Activated T-cell treated with anti-CD3 and anti-CD28 coated beads for 4 hours (primary cell): ENCODE measurements around the gene ABHD3.
A peak's percentile ranks its signal among the peaks of the same experiment; 100 is the strongest.
"Not testable (repeated sequence)": the region's sequence is repeated elsewhere in the genome, so short reads cannot be mapped to it uniquely, and the experiment has no call there.

Experiments
- DNase-seq: peaks from one replicate; pipeline ENCODE4 v3.0.0-alpha.2; 2020

ABHD3 gene, protein sequence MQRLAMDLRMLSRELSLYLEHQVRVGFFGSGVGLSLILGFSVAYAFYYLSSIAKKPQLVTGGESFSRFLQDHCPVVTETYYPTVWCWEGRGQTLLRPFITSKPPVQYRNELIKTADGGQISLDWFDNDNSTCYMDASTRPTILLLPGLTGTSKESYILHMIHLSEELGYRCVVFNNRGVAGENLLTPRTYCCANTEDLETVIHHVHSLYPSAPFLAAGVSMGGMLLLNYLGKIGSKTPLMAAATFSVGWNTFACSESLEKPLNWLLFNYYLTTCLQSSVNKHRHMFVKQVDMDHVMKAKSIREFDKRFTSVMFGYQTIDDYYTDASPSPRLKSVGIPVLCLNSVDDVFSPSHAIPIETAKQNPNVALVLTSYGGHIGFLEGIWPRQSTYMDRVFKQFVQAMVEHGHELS

DNA sequence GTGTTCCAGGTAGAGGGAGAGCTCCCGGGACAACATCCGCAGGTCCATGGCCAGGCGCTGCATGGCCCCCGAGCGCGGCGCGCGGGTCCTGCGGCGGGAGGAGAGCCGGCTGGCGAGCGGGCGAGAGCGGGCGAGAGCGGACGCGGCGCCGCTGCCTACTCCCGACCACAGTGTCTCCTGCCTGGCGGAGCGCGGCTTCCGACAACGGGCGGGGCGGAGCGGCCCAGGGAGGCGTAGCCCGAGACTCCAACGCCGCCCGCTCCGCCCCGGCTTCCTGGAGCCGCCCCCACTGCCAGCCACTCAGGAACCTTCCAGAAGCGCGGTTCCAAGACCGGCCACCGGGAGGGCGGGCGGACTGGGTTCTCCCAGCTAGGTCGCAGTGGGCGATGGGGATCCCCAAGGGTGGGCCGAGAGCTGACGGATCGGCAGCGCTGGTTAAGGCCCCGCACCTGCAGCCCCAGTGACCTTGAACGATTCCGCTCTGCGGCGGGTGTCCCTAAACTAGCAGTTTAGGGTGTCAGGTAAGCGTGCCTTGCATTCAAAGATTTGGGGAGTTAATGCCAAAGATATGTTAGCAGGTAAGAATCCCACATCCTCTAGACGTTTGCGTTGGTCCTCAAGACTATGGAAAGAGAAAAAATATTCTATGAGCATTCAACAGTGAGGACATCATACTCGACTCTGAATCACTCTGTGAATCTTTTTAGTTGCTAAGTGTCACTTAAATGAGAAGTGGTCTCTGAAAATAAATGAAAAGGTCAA is at the start of gene ABHD3:
Gene ABHD3, minus strand, starts transcription at position 172 of the 762 bp plus-strand sequence. Its CDS starts 109 bp downstream, at position 63.
- DNase-seq: peak; percentile 85

DNA sequence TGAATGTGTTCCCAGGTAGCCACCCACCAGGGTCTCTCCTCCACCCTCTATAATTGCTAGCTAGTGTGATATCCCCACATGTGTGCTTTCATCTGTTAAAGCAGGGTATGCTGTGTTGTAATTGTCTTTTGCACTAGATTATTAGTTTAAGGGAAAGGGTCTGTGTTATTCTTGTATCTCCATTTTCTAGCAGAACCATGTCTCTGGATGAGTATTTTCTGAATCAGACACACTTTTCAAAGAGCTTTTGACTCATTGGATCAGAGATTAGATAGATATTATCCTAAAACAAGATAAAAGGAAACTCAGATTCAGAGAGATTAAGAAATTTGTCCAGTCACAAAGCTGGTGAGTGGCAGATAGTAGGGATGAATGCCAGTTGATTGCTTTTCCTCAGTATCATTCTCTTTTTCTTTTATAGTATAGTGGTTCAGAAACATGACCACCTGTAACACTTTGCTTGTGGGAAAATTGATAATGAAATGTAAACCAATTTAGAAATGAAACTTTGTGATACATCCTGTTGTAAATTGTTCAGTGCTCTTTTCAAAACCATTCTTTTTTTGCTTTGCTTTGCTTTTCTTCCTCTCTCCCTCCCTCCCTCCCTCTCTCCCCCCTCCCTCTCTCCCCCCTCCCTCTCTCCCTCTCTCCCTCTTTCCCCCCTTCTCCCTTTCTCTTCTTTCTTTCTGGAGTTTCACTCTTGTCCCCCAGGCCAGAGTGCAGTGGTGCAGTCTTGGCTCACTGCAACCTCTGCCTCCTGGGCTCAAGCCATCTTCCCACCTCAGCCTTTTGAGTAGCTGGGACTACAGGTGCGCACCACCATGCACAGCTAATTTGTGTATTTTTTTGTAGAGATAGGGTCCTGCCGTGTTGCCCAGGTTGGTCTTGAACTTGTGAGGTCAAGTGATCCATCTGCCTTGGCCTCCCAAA is 43.5 kb upstream of the ABHD3 start:
- no peak for DNase-seq

GRCh38 chr18:21747268-21747667 is 42.7 kb upstream of the ABHD3 start:
- no peak for DNase-seq

DNA sequence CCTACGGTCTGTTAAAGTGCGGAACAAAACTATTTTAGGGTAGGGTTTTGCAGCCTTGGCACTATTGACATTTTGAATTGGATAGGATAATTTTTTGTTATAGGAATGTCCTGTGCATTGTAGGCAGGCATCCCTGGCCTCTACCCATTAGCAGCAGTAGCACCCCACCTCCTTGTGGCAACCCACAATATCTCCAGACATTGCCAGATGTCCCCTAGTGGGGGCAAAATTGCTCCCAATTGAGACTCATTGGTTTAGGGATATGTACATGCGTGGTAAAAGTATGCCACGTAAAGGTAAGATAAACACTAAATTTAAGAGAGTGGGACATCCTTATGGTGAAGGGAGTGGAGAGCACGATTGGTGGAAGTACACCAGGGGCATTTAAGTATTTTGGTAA is 40.7 kb upstream of the ABHD3 start:
- no peak for DNase-seq

DNA sequence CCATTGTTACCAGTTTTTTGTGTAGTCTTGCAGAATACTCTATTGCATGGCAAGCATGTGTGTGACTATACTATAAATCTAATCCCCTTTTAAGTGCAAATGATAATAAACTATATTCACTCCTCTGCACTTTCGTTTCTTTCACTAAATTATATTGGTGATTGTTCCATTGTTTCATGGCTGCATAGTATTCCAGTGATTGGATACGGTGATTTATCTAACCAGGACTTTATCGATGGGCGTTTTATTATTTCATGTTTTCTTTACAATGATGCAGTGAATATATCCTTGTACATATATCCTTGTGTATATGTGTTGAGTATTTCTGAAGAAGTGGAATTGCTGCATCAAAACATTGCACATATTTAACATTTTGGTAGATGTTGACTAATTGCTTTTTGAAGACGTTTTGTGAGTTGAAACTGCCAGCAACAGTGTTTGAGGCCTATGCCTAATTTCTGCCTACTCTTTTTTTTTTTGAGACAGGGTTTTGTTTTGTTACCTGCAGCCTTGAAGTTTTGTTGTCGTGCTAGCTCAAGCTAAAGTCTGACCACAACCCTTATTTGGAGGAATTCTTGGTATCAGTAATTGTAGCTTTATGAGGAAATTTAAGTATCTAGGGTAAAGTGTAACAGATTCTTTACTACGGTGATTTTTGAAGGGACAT is 38.7 kb upstream of the ABHD3 start:
- no peak for DNase-seq

- no peak for DNase-seq
Measured at GRCh38 chr18:21742315-21742687, 37.7 kb upstream of the ABHD3 start.

GRCh38 chr18:21741562-21742314 is 37.2 kb upstream of the ABHD3 start:
- DNase-seq: no peak

DNA sequence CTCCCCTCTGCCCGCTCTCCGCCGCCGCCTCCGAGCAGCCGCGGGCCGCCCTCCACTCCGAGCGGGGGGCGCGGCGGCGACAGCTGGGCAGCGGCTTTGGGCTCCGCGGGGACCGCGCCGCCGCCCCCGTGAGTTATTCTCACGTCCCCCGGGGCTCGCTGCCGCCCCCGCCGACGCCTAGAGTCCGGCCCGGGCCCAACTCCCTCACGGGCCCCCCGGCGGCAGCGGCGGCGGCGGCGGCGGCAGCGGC is 36.7 kb upstream of the ABHD3 start:
- no peak for DNase-seq

DNA sequence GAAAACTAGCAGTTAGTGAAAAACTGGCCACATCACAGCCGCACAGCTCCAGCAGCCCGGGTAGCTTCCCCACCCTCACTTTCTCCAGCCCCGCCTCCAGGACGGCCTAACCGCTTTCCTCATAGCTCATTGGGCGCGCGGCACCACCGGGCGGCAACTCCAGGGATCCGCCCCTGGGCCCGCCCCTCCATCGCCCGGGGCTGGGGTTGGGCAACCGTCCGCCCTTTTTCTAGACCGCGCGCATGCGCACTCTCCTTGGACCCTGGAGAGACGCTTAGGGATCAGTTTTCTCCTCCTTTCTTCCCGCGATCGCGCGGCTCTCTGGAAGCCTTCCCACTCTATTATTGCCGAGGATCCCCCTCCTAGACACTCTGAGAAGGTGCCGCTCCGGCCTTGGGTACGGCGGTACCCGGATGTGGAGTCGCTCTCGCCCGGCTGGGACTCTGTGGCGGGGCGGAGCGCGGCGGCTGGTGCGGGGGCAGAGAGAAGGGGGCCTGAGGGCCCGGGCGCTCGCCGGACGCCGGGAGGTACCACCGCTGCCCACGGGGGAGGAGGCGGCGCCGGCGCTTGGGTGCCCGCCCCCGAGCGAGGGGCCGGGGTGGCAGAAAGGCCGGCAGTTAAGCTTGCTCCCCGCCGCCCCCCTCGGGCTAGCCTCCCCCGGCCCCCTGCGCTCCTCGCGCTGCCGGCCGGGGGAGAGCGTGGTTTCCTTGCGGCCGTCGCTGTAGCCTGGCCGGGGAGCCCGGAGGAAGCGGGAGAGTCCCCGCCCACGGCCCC is 36.2 kb upstream of the ABHD3 start, which contains the start of gene MIB1:
Gene MIB1, plus strand, starts transcription at position 255 of the 774 bp plus-strand sequence. CDS start 792 bp downstream, outside the sequence.
- peak; percentile 98 for DNase-seq

- DNase-seq: no peak
Measured at GRCh38 chr18:21739604-21740537, 35.3 kb upstream of the ABHD3 start.

- DNase-seq: not testable (repeated sequence)
Measured at GRCh38 chr18:21736926-21737325, 32.4 kb upstream of the ABHD3 start.

GRCh38 chr18:21735452-21736015 is 31.0 kb upstream of the ABHD3 start:
- no peak for DNase-seq

- DNase-seq: no peak
Measured at GRCh38 chr18:21733011-21733410, 28.4 kb upstream of the ABHD3 start.

DNA sequence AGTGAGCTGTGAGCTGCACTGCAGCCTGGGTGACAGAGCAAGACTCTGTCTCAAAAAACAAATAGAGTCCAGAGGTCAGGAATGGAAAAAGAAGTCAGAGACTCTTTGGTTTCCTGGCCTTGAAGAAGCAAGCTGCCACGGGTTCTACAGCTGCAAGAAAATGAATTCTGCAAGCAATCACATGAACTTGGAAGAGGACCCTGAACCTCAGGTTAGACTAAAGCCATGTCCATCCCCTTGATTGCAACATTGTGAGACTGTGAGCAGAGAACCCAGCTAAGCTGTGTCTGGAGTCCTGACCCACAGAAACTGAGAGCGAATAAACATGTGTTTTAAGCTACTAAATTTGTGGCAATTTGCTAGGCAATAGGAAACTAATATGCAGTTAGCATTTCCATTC is 23.1 kb upstream of the ABHD3 start:
- DNase-seq: no peak

DNA sequence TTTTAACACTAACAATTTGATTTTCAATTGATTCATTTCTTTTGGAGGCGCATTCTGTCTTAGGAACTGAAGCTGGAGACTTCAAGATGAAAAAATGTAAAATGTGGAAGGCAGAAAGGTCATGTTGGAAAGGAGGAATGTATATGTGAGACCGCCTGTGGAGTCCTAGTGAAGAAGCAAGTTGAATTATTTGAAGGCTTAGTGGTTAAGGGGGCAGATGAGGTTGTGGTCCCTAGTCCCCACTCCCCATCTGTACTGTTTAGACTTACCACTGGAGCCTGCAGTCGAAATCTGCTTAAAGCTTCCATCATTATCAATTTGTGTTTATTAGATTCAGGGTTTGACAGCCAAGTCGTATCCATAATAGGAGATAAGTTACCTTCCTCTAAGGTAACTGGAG is 20.6 kb upstream of the ABHD3 start:
- no peak for DNase-seq

- no peak for DNase-seq
Measured at GRCh38 chr18:21722687-21723086, 18.1 kb upstream of the ABHD3 start.

- DNase-seq: no peak
Measured at GRCh38 chr18:21714474-21714873, 9.9 kb upstream of the ABHD3 start.

DNA sequence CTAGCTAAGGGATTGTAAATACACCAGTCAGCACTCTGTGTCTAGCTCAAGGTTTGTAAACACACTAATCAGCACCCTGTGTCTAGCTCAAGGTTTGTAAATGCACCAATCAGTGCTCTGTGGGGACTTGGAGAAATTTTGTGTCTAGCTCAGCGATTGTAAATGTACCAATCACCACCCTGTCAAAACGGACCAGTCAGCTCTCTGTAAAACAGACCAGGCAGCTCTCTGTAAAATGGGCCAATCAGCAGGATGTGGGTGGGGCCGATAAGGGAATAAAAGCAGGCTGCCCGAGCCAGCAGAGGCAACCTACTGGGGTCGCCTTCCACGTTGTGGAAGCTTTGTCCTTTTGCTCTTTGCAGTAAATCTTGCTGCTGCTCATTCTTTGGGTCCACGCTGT is 2.6 kb upstream of the ABHD3 start:
- DNase-seq: not testable (repeated sequence)

DNA sequence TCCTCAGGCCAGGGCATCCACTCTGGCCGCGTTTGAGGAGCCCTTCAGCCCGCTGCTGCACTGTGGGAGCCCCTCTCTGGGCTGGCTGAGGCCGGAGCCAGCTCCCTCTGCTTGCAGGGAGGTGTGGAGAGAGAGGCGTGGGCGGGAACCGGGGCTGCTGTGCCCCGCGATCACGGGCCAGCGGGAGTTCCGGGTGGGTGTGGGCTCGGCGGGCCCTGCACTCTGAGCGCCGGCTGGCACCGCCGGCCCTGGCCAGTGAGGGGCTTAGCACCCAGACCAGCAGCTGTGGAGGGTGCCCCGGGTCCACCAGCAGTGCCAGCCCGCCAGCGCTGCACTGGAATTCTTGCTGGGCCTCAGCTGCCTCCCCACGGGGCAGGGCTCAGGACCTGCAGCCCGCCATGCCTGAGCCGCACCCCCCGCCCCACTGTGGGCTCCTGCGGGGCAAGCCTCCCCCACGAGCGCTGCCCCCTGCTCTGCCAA is 1.9 kb upstream of the ABHD3 start:
- DNase-seq: no peak
